Ovary (tissue), 3 donors: ENCODE measurements around the gene PXYLP1.

Experiments used
- CTCF ChIP-seq, 3 donors: fragments of 450-650 bp in 2 of 3; fragments of 200-600 bp in 1 of 3; IDR thresholded peaks; one replicate each; pipeline versions ENCODE4 v1.5.1 to v1.8.0; 2016 to 2022; ENCODE audit warnings: antibody characterized with exemption in 3 of 3, mild to moderate bottlenecking in 1 of 3
- EP300 ChIP-seq: sonication (generic); formaldehyde crosslinking; IDR thresholded peaks from one replicate; pipeline ENCODE4 v1.6.1; 2017; ENCODE audit warnings: antibody characterized with exemption
- donor health status: DM: no; HTN: no; CAD: no.

GRCh38 chr3:141311170-141311495 is 79.5 kb downstream of the PXYLP1 start:
- TF ChIP-seq CTCF (IDR thresholded peaks at IDR 0.05) (no peak), EP300 (no peak)
